GM12873 (cell line): Measurements from ENCODE around the gene NLRP6.

Experiments
- CTCF ChIP-seq: IDR thresholded peaks from 2 replicates; pipeline ENCODE4 v1.5.1; 2012; ENCODE audit warnings: low read depth, mild to moderate bottlenecking, moderate library complexity, low read length, control low read depth; ENCODE audit not compliant: insufficient read depth; ENCODE audit errors: missing control alignments

The NLRP6 gene

GRCh38 chr11:332651-333480, 54.7 kb downstream of the NLRP6 start:
- no peak for TF ChIP-seq CTCF

- no peak for TF ChIP-seq CTCF
Observed at GRCh38 chr11:334264-334994, 56.2 kb downstream of the NLRP6 start.
